Subcutaneous adipose tissue (tissue), 4 donors: Measurements from ENCODE around the gene CEP350. TPM values are rescaled to one million over a fixed set of nuclear protein-coding genes. Genes with fewer than 3 reads are reported as not detected.

Experiments used
- total RNA-seq, 4 donors: library from RNA; depleted of rRNA; stranded (reverse); fragments of >200 nt; gene quantifications; one replicate each; pipeline ENCODE4 v1.1.0, GENCODE V29; 2016
- TF ChIP-seq, protein P1 (sequence below): fragments of 450-650 bp; IDR thresholded peaks from one replicate; pipeline ENCODE4 v1.5.1; 2016; ENCODE audit warnings: low read depth, mild to moderate bottlenecking, control low read depth, antibody characterized with exemption, moderate library complexity

The CEP350 gene
- total RNA-seq, 4 donors from 2014 or later, result 77.2 to 136 (median 103) TPM

DNA sequence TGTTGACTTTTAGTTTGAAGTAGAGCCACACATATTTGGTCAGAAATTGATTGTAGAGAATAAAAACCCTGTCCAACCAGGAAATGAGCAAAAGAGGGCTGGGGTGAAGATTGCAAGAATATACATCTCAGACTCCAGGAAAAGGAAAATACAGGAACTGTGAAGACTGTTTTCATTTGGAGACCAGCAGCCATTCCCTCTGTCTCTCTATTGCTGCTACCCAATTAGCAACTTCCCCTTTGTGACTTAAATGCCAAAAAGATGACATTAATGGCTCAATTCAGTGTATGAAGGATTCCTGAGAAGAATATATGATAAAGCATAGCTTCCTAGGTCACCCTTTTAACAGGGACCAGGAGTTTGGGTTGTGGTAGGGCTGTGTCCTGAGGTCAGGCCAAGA is 31.6 kb upstream of the CEP350 start:
- TF ChIP-seq, protein P1, sequence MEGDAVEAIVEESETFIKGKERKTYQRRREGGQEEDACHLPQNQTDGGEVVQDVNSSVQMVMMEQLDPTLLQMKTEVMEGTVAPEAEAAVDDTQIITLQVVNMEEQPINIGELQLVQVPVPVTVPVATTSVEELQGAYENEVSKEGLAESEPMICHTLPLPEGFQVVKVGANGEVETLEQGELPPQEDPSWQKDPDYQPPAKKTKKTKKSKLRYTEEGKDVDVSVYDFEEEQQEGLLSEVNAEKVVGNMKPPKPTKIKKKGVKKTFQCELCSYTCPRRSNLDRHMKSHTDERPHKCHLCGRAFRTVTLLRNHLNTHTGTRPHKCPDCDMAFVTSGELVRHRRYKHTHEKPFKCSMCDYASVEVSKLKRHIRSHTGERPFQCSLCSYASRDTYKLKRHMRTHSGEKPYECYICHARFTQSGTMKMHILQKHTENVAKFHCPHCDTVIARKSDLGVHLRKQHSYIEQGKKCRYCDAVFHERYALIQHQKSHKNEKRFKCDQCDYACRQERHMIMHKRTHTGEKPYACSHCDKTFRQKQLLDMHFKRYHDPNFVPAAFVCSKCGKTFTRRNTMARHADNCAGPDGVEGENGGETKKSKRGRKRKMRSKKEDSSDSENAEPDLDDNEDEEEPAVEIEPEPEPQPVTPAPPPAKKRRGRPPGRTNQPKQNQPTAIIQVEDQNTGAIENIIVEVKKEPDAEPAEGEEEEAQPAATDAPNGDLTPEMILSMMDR, result no peak

DNA sequence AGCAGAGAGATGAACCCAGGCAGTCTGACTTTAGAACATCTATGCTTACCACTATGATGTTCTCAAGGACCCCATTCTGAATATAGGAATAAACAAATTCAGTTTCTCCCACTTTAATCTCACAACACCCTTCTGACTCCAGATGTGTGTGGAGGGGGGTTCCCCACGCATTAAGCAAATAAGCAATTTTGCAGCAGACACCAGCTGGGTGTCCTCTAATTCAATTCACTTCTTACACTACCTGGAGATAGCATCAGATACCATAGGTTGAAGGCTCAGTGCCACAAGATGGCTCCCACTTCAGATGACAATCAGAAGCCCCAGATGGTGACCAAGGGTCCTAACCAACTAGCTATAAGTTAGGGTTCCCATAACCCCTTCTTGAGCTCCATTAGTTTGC is 30.3 kb upstream of the CEP350 start:
- TF ChIP-seq, protein P1, result no peak

DNA sequence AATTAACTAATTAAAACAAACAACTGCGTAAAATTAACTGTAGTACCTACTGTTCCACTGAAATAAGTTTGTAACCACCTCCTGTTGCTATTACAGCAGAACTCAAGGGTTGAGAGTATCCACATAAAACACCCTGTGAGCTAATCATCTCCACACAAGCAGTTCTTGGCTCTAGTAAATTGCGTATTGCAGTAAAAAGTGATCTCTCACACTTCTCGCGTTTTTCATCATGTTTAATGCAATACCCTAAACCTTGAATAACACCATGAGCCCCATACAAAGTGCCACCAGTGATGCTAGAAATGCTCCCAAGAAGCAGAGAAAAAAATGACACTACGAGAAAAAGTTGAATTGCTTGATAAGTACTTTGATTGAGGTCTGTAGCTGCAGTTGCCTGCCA is 29.3 kb upstream of the CEP350 start:
- TF ChIP-seq, protein P1, result no peak

DNA sequence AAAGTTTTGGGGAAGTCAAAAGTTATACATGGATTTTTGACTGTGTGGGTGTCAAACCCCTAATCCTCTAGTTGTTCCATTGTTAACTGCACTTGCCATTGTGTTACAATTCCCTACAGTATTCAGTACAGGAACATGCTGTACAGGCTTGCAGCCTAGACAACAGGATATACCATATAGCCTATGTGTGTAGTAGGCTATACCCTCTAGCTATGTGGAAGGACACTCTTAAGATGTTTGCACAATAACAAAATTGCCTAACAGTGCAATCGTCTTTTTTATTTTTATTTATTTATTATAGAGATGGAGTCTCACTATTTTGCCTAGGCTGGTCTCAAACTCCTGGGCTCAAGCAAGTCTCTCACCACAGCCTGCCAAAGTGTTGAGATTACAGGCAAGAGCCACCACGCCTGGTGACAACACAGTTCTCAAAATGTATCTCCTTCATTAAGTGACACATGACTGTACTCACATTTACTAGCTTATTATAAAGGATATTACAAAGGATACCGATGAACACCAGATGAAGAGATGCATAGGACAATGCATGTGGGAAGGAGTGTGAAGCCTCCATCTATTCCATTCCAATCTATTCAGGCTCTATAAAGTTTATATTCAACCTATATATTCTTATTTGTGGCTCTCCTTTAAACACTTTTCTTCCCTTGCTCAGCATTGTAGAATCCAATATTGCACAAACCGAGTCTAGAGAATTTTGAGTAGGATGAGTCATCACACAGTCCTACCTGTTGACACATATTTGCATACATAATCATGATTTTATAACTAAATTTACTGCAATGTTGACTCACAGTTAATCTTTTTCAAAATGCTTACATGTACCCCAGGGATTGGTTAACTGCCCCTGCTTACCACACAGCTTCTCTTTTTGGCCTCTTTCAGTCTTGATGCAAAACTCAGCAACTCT is 28.4 kb upstream of the CEP350 start:
- TF ChIP-seq, protein P1, result no peak

DNA sequence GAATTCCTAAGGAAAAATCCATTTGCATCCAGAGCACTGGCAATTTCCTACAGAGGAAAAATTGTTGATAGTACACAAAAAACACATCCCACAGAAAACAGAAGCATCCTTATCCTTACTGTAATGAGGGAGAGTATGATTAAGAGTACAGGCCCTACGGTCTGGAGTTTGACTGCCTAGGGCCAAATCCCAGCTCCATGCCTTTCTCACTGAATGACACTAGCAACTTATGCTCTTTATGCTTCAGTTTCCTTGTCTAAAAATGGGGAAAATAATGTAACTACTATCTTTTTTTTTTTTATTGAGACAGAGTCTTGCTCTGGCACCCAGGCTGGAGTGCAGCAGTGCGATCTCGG is 27.8 kb upstream of the CEP350 start:
- TF ChIP-seq, protein P1, result no peak

DNA sequence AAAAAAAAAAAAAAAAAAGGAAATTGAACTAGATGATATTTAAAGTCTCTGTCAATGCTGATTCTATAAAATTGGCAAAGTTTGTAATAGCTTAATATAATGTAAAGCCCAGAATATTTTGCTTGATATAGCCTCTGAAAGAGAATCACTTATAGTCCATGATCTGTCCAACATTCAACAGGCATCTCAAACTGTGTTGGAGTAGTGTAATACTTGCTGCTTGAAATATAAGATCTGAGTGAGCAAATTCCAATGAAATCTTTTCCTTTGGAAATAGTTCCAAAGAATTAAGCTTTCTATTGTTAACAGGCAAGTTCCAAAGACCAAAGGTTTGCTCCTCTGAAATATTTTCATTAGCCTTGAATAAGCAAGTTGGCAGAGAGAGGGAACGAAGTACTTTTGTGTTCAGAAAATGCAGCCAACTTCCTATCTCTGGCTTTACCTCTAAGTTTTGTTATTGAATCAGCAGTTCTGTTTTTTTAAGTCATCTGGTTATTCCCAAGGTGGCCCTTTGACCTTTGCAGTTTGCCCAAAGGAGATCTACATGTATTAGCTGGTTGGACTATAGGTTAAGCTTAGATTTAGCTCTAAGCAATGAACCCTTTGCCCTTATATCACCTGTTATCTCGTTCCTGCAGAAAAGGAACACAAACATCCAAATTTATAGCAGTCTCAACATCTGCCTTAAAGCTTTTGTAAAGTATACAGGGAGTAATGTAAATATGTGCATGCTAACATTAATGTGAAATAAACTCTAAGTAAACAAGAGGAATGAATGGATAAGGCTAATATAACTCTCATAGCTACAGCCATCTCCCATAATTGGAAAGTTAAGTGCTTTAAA is 24.4 kb upstream of the CEP350 start:
- TF ChIP-seq, protein P1, result no peak

DNA sequence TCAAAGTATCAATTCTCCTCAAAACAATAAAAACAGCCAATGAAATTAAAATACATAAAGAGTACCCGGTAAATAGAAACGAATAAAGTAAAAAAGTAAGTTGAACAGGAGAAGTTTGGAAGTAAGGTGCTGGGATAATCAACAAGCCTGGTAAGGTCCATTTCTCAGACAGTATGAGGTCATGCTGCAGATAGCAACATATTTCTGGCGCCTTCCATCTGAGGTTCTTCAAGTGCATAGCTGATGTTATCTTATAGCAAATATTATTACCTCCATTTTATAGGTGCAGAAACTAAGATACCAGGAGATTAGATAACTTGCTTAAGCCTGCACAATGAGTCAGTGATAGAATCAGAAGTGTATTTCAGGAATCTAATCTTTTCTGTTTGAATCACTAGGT is 23.7 kb upstream of the CEP350 start:
- TF ChIP-seq, protein P1, result no peak
